Ectodermal cell (in vitro differentiated cells): ENCODE data around the gene FUBP3.

Experiments used
- H3K27ac ChIP-seq: 2 replicates; pipeline ENCODE4 v1.7.0; 2013; ENCODE audit warnings: mild to moderate bottlenecking, low read depth, low read length; ENCODE audit not compliant: insufficient read depth, poor library complexity, severe bottlenecking
- H3K27me3 ChIP-seq: 2 replicates; pipeline ENCODE4 v1.7.0; 2013; ENCODE audit warnings: mild to moderate bottlenecking, low read length; ENCODE audit not compliant: insufficient read depth, control insufficient read depth, poor library complexity, severe bottlenecking
- H3K36me3 ChIP-seq: one replicate; pipeline ENCODE4 v1.7.0; 2013; ENCODE audit warnings: low read length; ENCODE audit not compliant: control insufficient read depth, insufficient read depth
- H3K4me1 ChIP-seq: one replicate; pipeline ENCODE4 v1.7.0; 2013; ENCODE audit warnings: low read length; ENCODE audit not compliant: control insufficient read depth, insufficient read depth
- H3K4me3 ChIP-seq: 2 replicates; pipeline ENCODE4 v1.7.0; 2013; ENCODE audit warnings: low read depth, low read length, control low read depth; ENCODE audit not compliant: insufficient read depth
- H3K9me3 ChIP-seq: 2 replicates; pipeline ENCODE4 v1.7.0; 2013; ENCODE audit warnings: mild to moderate bottlenecking, low read length, moderate library complexity; ENCODE audit not compliant: control insufficient read depth
- WGBS, 2 experiments: methylation state at CpG; one replicate each; pipeline ENCODE4 v1.1.7; 2013; ENCODE audit warnings: missing lambda C conversion rate in 2 of 2; 5-methylcytosine and 5-hydroxymethylcytosine counted together

The FUBP3 gene

DNA sequence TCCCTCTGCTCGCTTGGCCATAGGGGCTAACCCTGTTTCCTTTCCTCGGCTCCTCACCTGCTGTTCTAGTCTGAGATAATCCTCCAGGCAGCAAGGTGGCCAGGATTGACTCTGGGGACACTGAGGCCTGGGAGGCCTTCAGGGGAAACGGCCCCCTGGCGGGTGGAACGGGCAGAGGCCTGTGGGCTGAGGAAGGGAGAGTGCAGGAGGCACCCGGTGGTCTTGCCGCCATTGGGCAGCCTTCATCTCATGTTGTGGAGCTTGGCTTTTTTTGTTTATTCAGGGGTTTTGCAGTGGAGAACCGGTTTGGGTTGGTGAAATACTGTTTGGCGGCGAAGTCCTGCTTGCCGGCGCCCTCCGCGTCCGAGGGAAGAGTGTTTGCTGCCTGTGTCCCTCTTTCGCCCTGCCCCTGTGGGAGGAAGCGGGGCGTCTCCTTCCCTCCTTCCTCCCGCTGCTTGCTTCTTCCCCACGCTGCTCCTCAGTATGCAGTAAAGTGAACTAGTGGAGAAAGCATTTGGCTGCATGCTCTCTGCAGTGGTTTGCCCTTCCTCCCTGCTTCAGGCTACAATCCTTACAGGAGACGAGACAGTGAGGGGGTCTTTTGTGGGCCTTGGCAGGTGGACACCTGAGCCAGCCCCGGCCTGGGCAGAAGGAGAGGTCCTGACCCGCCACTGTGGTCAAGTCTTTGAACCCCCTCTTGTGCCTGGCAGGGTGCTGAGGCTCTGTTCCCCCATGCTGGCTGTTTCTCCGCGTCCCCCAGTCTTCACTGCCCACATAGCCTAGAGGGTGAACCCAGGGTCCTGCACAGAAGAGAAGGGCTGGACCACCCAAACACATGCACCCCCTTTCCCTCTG, 54.2 kb downstream of the FUBP3 start:
- H3K4me3 ChIP-seq = no peak overlapping the region
- no peak overlapping the region for H3K27ac ChIP-seq
- peaks cover 19% of the 10 kb centered on the region for H3K36me3 ChIP-seq
- peaks cover 12% of the 10 kb centered on the region for H3K4me1 ChIP-seq
- no peaks in the 10 kb centered on the region for H3K9me3 ChIP-seq
- H3K27me3 ChIP-seq = no peaks in the 10 kb centered on the region
- 94 to 95% methylated on average over 25 of the region's 25 CpGs for WGBS, 2 experiments

GRCh38 chr9:130634191-130634768, 54.9 kb downstream of the FUBP3 start:
- no peaks in the 10 kb centered on the region for H3K9me3 ChIP-seq
- 92 to 94% methylated on average over 14 of the region's 14 CpGs for WGBS, 2 experiments
- no peak overlapping the region for H3K4me3 ChIP-seq
- H3K4me1 ChIP-seq = peaks cover 12% of the 10 kb centered on the region
- no peaks in the 10 kb centered on the region for H3K27me3 ChIP-seq
- no peak overlapping the region for H3K27ac ChIP-seq
- H3K36me3 ChIP-seq = peaks cover 19% of the 10 kb centered on the region

DNA sequence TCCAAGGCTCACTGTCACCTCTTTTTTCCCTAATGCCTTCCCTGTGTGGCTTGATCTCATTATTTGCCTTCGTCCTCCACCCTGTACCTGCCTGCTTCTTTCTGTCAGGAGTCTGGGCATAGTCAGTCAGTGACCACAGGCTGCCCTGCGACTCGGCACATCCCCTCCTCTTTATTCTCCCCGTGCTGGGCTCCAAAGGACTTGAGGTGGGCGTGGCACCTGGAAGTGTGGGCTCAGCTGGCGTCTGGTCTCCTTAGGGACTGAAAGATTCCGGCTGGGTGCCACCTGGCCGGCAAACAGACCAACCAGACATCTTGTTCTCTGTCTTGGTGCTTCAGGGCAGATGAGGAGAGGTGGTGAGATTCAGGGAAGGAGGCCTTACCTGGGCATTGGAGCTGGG, 55.4 kb downstream of the FUBP3 start:
- 90 to 91% methylated on average over 8 of the region's 8 CpGs for WGBS, 2 experiments
- Histone ChIP-seq H3K36me3 (peaks cover 19% of the 10 kb centered on the region), H3K9me3 (no peaks in the 10 kb centered on the region), H3K27ac (no peak overlapping the region), H3K27me3 (no peaks in the 10 kb centered on the region), H3K4me1 (peaks cover 7% of the 10 kb centered on the region), H3K4me3 (no peak overlapping the region)

DNA sequence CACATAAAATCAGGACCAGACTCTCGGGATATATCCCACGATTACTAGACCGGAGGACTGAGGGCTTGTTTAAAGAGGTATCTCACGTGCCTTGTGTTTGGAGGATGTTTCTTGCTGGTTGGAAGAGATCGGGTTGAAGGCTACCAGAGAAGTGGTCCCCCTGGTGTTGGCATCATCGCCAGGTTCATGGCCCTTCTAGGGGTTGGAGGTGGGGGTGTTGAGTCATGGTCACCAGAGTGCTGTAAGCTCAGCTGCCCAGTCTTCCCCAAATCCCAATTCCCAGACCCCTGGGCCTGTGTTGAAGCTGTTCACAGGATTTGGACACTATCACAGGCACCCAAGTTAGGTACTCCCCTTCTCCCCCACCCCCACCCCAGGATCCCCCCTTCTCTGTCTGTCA, 55.9 kb downstream of the FUBP3 start:
- H3K36me3 ChIP-seq = peaks cover 19% of the 10 kb centered on the region
- no peaks in the 10 kb centered on the region for H3K27me3 ChIP-seq
- H3K9me3 ChIP-seq = no peaks in the 10 kb centered on the region
- H3K4me1 ChIP-seq = peaks cover 3% of the 10 kb centered on the region
- no peak overlapping the region for H3K4me3 ChIP-seq
- 96% methylated on average over 6 of the region's 6 CpGs for WGBS, 2 experiments
- no peak overlapping the region for H3K27ac ChIP-seq

DNA sequence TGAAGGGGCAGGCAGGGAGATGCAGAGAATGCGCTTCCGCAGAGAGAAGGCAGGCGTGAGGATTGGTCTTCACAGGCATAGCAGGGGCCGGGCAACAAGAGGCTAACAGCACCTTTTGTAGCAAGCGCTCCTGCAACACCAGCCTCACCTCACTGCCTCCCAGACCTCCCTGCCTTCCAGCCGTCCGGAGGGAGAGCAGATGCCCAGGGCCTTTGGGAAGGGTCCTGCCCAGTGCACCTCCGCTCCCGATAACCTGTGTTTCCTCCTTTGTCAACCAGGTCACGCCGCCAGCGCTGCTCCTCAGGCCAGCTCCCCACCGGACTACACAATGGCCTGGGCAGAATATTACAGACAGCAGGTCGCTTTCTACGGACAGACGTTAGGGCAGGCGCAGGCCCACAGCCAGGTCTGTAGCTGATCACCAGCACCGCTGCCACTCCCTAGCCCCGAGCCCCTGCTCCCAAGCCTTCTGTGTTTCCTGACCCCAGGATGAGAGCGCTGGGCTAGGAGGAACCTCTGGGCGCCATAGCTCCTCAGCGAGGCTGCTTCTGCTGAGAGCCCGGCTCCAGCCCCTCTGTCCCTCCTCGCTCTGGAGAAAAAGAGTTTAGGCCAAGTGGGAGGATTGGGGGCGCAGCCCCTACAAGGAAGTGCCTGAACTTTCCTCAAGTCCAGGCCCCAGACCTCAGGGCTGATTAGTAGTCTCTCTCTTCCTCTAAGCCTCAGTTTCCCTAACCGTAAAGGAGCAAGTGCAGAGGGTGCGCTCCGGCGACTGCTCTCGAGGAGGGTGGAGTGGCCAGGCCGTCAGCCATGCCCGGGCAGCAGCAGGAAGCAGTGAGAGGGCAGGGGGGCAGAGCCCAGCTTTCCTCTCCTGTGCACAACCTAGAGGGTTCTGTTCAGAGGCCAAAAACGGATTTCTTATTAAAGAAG, 56.6 kb downstream of the FUBP3 start:
- WGBS, 2 experiments = 95 to 96% methylated on average over 33 of the region's 33 CpGs
- Histone ChIP-seq H3K27me3 (no peaks in the 10 kb centered on the region), H3K4me1 (peaks cover 3% of the 10 kb centered on the region), H3K4me3 (no peak overlapping the region), H3K9me3 (no peaks in the 10 kb centered on the region), H3K27ac (no peak overlapping the region), H3K36me3 (peaks cover 19% of the 10 kb centered on the region)

DNA sequence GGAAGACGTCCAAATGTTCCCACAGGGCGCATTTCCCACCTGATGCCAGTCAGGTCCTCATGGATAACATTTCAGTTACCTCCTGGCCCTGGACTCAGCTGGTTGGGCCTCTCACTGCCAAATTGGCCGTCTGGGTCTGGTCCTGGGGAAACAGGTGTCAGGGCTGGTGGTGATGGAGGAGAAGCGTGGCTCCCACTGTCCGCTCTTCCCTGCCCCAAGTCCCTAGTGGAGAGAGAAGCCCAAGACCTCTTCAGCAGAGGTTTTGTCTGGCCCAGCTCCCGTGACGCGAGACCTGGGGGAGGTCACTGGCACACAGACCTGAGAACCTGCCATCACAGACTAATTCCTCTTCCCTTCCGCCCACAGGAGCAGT, 57.3 kb downstream of the FUBP3 start:
- H3K36me3 ChIP-seq = peaks cover 13% of the 10 kb centered on the region
- no peak overlapping the region for H3K4me3 ChIP-seq
- no peaks in the 10 kb centered on the region for H3K9me3 ChIP-seq
- no peaks in the 10 kb centered on the region for H3K27me3 ChIP-seq
- H3K4me1 ChIP-seq = peaks cover 3% of the 10 kb centered on the region
- WGBS, 2 experiments = 93% methylated on average over 9 of the region's 9 CpGs
- no peak overlapping the region for H3K27ac ChIP-seq

DNA sequence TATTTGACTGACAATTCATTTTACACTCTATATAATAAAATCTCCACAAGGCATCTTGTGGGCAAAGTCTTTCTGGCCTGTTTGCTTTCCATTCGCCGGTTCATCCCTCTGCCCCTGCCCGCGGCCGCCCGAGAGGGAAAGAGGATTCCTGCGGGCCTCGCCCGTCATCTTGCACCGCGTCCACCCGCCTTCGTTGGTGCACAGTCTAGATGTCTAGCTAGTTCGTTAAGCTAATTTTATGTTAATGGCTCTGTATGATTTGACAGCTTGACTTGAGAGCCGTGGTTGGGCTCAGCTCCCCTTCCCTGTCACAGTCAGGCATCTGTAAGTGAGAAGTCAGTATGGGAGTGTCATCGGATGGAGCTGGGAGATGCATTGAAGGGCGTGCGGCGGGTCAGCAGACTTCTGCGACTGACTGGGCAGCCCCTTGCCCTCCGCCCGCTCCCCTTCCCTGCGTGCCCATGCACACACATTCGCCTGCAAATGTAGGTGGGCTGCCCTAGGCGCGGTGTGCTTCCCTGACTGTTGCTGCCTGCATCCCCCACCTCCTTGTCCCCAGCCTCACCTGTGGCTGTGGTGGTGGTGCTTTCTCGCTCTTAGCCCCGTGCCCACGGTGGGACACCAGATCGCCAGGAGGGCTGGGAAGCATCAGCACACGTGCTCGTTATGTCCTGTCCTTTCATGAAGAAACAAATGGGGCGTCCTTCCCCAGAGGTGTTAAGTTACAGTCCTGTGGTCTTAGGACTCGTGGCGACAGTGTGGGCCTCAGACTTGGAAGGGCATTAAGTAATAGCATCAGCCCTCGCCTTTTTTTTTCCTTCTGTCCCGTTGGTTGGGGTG, 59.1 kb downstream of the FUBP3 start:
- 80% methylated on average over 37 of the region's 37 CpGs for WGBS, 2 experiments
- Histone ChIP-seq H3K27ac (no peak overlapping the region), H3K27me3 (no peaks in the 10 kb centered on the region), H3K4me1 (peaks cover 3% of the 10 kb centered on the region), H3K4me3 (no peak overlapping the region), H3K9me3 (no peaks in the 10 kb centered on the region), H3K36me3 (peaks cover 6% of the 10 kb centered on the region)

- Histone ChIP-seq H3K36me3 (peaks cover 6% of the 10 kb centered on the region), H3K4me3 (no peak overlapping the region), H3K27ac (no peak overlapping the region), H3K9me3 (no peaks in the 10 kb centered on the region), H3K27me3 (no peaks in the 10 kb centered on the region), H3K4me1 (peaks cover 3% of the 10 kb centered on the region)
- 72 to 76% methylated on average over 20 of the region's 20 CpGs for WGBS, 2 experiments
Measured at GRCh38 chr9:130639124-130639765, 59.9 kb downstream of the FUBP3 start.

- 96% methylated on average over 17 of the region's 17 CpGs for WGBS, 2 experiments
Measured at GRCh38 chr9:130639866-130640555, 60.6 kb downstream of the FUBP3 start.

More at GRCh38 chr9:130639866-130640555, 60.6 kb downstream of the FUBP3 start:
- Histone ChIP-seq H3K27ac (no peak overlapping the region), H3K27me3 (no peaks in the 10 kb centered on the region), H3K4me3 (no peak overlapping the region), H3K36me3 (peaks cover 6% of the 10 kb centered on the region), H3K4me1 (peaks cover 3% of the 10 kb centered on the region), H3K9me3 (no peaks in the 10 kb centered on the region)
